GM18870 (cell line): ENCODE data around the gene KCNN4.
"Not testable (repeated sequence)": the region's sequence is repeated elsewhere in the genome, so short reads cannot be mapped to it uniquely, and the experiment has no call there.

ENCODE experiments used
- ATAC-seq: cut with Tn5 transposase; IDR thresholded peaks from one replicate; pipeline ENCODE4 v1.9.1; 2021; ENCODE audit warnings: moderate library complexity; ENCODE audit not compliant: unreplicated experiment

The KCNN4 gene

GRCh38 chr19:43775299-43775890 lies 5.4 kb downstream of the KCNN4 start:
- no peak for ATAC-seq

- ATAC-seq = not testable (repeated sequence)
Observed at GRCh38 chr19:43774940-43775258, 5.9 kb downstream of the KCNN4 start.

GRCh38 chr19:43774103-43774939 lies 6.5 kb downstream of the KCNN4 start:
- ATAC-seq = no peak

- no peak for ATAC-seq
Observed at GRCh38 chr19:43773725-43774102, 7.1 kb downstream of the KCNN4 start.

GRCh38 chr19:43769256-43769655 lies 11.5 kb downstream of the KCNN4 start:
- ATAC-seq = no peak

- no peak for ATAC-seq
Observed at GRCh38 chr19:43768273-43769050, 12.3 kb downstream of the KCNN4 start.

GRCh38 chr19:43767818-43768217 lies 13.0 kb downstream of the KCNN4 start:
- ATAC-seq = no peak

GRCh38 chr19:43767316-43767715 lies 13.5 kb downstream of the KCNN4 start:
- ATAC-seq = no peak

- no peak for ATAC-seq
Observed at GRCh38 chr19:43766755-43767043, 14.1 kb downstream of the KCNN4 start.

- peak; percentile 71 for ATAC-seq
Observed at GRCh38 chr19:43765109-43765876, 15.5 kb downstream of the KCNN4 start.

- ATAC-seq = not testable (repeated sequence)
Observed at GRCh38 chr19:43764684-43765083, 16.1 kb downstream of the KCNN4 start.

- ATAC-seq = no peak
Observed at GRCh38 chr19:43763473-43763939, 17.3 kb downstream of the KCNN4 start.

GRCh38 chr19:43762814-43763213 lies 18.0 kb downstream of the KCNN4 start:
- ATAC-seq = no peak

GRCh38 chr19:43760941-43761340 lies 19.8 kb downstream of the KCNN4 start:
- ATAC-seq = no peak

- no peak for ATAC-seq
Observed at GRCh38 chr19:43759515-43759914, 21.3 kb downstream of the KCNN4 start.

- ATAC-seq = no peak
Observed at GRCh38 chr19:43755256-43755801, 25.4 kb downstream of the KCNN4 start.

GRCh38 chr19:43754503-43755255 lies 26.1 kb downstream of the KCNN4 start, which contains the start of gene SMG9:
Gene SMG9, minus strand, starts transcription at chr19:43754962. Its CDS starts 4,221 bp downstream, at chr19:43750741.
- ATAC-seq = peak; percentile 41

- peak; percentile 21 for ATAC-seq
Observed at GRCh38 chr19:43754253-43754502, 26.6 kb downstream of the KCNN4 start.

- ATAC-seq = no peak
Observed at GRCh38 chr19:43752287-43752875, 28.4 kb downstream of the KCNN4 start.
